ENCODE results near the gene C6orf141.

C6orf141 gene

GRCh38 chr6:49540614-49541013 lies 9.9 kb upstream of the C6orf141 start:
- no peak for DNase-seq

DNA sequence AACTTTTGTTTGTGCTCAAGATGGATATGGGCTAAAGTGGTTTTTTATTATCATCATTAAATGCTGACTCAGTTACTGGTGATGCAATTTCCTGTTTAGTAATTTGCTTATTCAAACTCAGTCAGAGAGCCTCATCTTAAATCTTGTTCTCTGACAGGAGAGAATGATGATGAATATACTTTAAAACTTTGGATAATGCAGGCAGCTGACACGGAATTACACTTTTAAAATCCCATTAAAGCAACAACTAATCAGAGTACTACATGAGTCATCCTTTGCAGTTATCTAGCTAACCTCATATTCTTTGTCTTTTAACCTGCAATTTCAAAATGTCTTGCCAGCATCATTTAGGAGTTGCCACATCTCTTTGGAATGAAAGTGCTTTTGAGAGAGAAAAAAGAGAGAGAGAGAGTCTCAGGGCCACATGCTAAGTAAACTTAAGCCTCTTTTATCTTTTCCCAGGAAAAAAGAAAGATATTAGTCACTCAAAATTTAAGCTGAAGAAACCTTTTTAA lies 9.2 kb upstream of the C6orf141 start:
- no peak for DNase-seq

DNA sequence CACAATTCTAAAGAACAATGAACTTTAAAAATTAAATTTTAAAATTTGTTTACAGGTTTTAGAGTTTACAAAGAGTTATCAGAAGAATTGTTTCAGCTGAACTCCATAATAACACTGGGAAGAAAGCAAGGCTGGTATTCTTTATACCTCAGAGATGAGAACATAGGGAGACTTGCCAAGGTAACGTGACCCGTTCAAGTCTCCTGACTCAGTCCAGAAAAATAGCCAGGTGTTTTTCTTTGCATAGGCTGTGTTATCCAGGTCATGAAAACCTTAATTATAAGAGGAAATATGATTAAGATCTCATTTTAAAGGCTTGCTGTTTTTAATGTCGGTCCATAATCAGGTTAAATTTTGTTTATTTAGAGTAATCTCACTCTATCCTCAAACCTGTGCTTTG lies 8.5 kb upstream of the C6orf141 start:
- DNase-seq: no peak

- no peak for DNase-seq
Observed at GRCh38 chr6:49543087-49543858, 7.2 kb upstream of the C6orf141 start.

DNA sequence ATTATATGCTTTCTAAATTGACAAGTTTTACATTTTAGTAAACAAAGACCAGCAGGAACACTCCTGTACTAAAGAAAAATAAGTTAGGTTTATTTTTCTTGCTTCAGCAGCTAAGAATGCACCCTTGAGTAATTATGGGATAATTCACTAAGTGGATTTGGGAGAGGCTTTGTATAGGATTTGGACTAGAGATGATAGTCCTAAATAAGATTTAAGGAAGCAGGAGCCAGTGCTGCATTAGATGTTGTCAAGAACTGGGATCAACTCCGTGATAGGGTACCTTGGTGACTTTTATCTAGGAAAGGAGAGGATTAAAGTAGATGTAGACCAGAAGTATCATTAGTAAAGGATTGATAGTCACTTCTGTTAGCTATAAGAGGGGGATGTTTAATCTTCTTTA lies 4.1 kb upstream of the C6orf141 start:
- DNase-seq: no peak

- DNase-seq: no peak
Observed at GRCh38 chr6:49548613-49549304, 1.7 kb upstream of the C6orf141 start.

DNA sequence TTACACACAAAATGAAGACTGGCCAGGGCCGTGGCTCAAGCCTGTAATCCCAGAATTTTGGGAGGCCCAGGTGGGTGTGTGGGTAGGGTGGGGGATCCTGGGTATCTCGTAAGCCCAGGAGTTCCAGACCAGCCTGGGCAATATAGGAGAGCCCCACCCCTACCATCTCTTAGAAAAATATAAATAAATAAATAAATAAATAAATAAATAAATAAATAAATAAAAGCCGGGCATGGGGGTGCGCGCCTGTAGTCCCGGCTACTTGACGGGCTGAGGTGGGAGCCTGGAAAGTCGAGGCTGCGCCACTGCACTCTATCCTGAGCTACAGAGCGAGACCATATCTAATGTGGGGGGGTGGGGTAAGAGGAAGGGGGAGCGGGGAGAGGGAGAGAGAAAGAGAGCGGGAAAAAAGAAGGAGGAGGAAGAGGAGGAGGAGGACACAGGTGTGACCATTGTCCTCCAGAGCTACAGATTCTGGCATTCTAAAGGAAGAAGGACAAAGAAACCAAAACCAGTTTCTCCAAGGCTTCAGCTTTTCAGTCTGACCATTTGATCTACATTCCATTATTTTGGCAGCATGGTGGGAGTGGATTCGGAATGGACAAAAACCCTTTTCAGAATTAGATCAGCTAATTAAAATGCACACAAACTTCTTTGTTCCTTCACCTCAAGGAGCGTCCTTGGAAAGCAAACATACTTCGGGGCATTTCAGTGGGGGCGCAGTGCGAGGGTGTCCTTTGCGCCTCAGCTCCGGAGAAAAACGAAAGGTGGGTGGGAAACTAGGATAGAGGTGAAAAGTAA lies 577 bp upstream of the C6orf141 start:
- DNase-seq: no peak

DNA sequence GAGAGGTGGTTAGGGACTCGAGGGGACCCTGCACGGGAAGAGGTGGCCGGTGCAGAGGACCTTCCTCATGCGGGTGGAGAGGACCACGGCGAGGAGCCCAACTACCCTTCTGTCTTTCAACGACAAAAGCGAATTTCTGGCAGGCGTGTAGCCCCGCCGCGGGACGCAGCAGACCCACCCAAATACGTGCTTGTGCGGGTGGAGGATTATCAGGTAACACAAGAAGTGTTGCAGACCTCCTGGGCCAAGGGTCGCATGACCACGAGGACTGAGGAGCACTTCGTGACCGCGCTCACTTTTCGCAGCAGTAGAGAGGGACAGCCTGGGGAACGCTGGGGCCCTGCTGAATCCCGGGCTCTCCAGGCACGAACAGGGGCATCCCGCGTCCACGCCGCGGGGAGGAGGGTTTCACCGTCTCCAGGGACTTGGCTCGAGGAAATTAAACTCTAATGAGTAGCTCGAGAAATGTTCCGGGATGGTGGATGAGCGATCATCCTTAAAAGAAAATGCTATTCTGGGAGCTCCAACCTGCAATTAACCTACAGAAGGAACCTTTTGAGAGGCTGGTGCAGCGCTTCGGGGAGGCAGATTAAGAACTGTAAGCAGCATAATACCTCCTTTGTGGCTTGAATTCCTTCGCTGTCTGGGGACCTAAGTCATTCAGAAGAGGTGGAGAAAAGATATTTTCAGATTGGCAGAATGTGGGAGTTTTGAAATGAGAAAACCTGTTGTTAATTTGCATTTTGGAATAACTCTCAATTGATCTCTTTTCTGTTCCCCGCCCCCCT lies 804 bp downstream of the C6orf141 start:
- DNase-seq: no peak

DNA sequence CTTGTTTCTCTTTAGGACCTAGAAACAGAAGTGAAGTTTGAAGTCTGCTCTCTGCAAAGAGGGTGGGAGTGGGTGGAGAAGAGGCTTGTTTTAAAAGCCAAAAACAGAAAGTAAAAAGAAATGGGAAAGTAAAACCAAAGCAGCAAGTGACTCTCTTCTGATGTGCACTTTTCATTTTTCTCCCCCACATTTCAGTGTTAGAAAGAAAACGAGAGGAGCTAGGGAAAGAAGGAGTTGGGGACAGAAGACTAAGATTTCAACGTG lies 1.3 kb downstream of the C6orf141 start:
- DNase-seq: no peak

DNA sequence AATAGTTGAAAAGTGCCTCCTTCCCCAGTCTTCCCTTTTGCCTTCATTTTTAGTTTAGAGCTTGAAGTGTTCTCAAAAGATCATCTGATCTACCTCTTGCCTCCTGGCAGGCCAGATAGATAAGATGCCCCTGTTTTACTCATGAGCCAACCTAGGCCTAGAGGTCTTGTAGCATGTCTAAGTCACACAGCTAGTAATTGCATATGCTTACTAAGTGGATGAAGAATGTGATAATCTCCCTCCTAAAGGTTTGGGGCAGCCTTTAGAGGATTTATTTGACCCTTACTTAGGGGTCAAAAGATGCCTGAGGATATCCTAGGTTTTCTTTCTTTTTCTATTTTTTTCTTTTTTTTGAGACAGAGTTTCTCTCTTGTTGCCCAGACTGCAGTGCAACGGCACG lies 2.1 kb downstream of the C6orf141 start:
- no peak for DNase-seq

GRCh38 chr6:49553384-49553783 lies 2.9 kb downstream of the C6orf141 start:
- no peak for DNase-seq

GRCh38 chr6:49555951-49556350 lies 5.5 kb downstream of the C6orf141 start:
- no peak for DNase-seq

GRCh38 chr6:49556429-49556837 lies 6.0 kb downstream of the C6orf141 start:
- no peak for DNase-seq

- no peak for DNase-seq
Observed at GRCh38 chr6:49557177-49557576, 6.7 kb downstream of the C6orf141 start.

DNA sequence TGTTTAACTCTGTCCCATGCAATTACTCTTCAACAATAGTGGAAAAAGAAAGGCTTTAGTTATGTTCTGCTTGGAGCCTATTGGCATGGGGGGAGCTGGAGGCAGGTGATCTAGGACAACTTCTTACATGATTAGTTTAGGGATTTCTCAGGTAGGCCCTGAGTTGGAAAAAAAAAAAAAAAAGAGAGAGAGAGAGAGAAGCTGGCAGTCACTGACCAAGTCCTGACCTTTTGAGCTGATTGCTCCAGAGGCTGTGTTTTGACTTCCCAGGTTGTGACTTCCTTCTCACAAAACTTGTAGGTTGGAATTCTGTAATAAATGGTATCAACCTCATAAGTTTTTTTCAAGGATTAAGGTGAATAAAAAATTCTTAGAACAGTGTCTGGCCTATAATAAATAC lies 7.8 kb downstream of the C6orf141 start:
- no peak for DNase-seq

GRCh38 chr6:49563006-49563886 lies 12.8 kb downstream of the C6orf141 start:
- DNase-seq: no peak

GRCh38 chr6:49564552-49564951 lies 14.1 kb downstream of the C6orf141 start:
- DNase-seq: no peak

GRCh38 chr6:49565261-49565660 lies 14.8 kb downstream of the C6orf141 start:
- DNase-seq: no peak

GRCh38 chr6:49565855-49566254 lies 15.4 kb downstream of the C6orf141 start:
- DNase-seq: no peak

- DNase-seq: no peak
Observed at GRCh38 chr6:49570474-49571079, 20.1 kb downstream of the C6orf141 start.

DNA sequence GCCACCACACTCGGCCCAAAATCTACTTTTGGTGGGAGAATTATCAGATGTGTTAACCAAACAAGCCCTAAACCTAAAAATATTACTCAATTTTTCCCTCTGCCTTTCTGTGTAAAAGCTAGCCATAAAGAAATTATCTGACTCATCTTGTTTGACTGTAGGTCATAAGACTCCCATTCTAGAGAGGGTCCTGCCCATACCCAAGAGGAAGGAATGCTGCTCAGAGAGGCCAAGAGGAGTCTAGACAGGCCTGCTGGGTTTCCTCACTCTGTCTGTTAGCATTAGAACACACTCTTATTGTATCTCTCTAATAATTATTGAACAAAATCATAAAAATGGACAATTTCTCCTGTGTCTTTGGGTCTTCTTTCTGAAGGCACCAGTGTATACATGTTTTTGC lies 26.1 kb downstream of the C6orf141 start:
- DNase-seq: no peak
